ENCODE results near the gene EXOC2. TPM values are rescaled to one million over a fixed set of nuclear protein-coding genes. Genes with fewer than 3 reads are reported as not detected.

Gene EXOC2
- total RNA-seq, 2 donors from 2014 or later: 12.9 to 16.1 TPM

DNA sequence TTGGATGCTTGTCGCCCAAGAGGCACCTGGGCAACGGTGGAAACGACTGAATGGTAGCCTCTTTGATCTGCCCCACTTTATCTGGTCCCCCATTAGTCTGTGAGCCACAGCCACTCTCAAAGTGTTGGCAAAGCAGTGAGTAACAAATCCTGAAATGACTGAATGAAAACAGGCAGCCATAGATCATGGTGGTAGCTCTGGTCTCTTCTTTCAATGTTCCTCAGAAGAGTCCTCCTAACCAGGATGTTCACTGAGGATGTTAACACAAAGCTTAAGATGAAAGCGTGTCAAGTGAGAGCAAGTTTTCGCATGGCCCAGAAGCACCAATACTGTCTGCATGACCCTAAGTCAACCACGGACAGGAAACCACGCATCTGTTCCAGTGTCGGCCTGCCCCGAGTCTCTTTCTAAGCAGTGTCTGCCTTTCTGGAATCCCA, 194.1 kb downstream of the EXOC2 start:
- no peak overlapping the region for H3K27ac ChIP-seq
- DNase-seq (ENCODE audit: low spot score): no peak
- TF ChIP-seq, protein P1, sequence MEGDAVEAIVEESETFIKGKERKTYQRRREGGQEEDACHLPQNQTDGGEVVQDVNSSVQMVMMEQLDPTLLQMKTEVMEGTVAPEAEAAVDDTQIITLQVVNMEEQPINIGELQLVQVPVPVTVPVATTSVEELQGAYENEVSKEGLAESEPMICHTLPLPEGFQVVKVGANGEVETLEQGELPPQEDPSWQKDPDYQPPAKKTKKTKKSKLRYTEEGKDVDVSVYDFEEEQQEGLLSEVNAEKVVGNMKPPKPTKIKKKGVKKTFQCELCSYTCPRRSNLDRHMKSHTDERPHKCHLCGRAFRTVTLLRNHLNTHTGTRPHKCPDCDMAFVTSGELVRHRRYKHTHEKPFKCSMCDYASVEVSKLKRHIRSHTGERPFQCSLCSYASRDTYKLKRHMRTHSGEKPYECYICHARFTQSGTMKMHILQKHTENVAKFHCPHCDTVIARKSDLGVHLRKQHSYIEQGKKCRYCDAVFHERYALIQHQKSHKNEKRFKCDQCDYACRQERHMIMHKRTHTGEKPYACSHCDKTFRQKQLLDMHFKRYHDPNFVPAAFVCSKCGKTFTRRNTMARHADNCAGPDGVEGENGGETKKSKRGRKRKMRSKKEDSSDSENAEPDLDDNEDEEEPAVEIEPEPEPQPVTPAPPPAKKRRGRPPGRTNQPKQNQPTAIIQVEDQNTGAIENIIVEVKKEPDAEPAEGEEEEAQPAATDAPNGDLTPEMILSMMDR (IDR thresholded peaks at IDR 0.05): no peak
- H3K36me3 ChIP-seq: peaks cover 6% of the 10 kb centered on the region
- H3K9me3 ChIP-seq: no peaks in the 10 kb centered on the region
- no peaks in the 10 kb centered on the region for H3K27me3 ChIP-seq
- no peaks in the 10 kb centered on the region for H3K4me1 ChIP-seq
- H3K4me3 ChIP-seq: no peak overlapping the region

DNA sequence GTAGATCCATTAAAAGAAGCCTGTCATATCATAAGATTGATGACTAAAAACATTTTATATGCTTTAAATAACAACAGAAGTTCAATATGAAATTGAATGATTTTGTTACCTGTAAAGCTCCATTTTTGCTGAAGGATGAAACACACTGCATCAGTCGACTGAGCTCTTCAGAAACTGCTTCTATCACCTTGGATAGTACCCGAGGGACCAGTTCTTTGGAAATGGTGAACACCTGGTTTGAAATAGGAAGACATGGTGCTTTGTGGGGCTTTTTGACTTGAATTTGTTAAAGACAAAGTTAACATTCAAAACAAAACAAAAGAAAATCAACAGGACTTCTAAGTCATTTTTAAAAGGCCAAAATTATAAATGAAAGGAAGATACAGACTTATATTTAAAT, 195.7 kb downstream of the EXOC2 start:
- no peak for DNase-seq (ENCODE audit: low spot score)
- no peaks in the 10 kb centered on the region for H3K27me3 ChIP-seq
- H3K27ac ChIP-seq: no peak overlapping the region
- no peaks in the 10 kb centered on the region for H3K9me3 ChIP-seq
- H3K4me1 ChIP-seq: no peaks in the 10 kb centered on the region
- TF ChIP-seq, protein P1 (IDR thresholded peaks at IDR 0.05): no peak
- H3K36me3 ChIP-seq: peaks cover 6% of the 10 kb centered on the region
- H3K4me3 ChIP-seq: no peak overlapping the region

DNA sequence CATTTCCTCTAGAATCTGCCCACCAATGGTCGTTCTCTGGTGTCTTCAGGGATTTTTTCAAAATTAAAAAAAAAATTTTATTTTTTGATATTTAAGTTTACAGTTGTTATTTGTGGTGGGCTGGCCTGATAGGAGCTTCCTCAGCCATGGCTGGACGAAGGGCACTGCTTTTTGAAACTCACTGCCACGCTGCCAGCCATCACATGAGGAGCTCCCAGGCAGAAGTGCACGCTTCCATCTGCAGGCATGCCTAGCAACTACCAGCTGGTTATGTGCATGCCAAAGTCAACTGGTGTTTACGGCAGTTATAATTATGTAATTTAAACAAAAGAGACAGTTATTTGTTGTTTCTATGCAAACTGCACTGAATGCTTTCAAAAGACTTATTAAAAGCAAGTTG, 196.3 kb downstream of the EXOC2 start:
- DNase-seq (ENCODE audit: low spot score): no peak
- H3K36me3 ChIP-seq: peaks cover 6% of the 10 kb centered on the region
- TF ChIP-seq, protein P1 (IDR thresholded peaks at IDR 0.05): no peak

DNA sequence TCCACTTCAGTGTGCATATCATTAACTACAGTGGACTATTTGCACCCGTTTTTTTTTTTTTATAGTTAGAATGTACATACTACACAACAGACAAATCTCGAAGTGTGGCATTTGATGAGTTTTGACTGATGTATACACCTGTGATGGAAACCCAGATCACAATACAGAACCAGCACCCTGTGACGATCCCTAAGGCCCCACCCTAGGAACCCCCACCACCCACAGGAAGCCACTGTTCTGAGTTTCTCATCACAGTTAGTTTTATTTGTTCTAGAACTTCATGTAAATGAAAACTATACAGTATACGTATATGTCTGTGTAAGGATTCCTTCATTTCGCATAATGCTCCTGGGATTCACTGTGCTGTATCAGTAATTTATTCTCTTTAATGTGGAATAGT, 198.5 kb downstream of the EXOC2 start:
- Histone ChIP-seq H3K27ac (no peak overlapping the region), H3K27me3 (no peaks in the 10 kb centered on the region), H3K9me3 (no peaks in the 10 kb centered on the region), H3K36me3 (peaks cover 6% of the 10 kb centered on the region), H3K4me1 (no peaks in the 10 kb centered on the region), H3K4me3 (no peak overlapping the region)
- no peak for DNase-seq (ENCODE audit: low spot score)
- TF ChIP-seq, protein P1 (IDR thresholded peaks at IDR 0.05): no peak

More for the DNA sequence above, 196.3 kb downstream of the EXOC2 start:
- Histone ChIP-seq H3K4me3 (no peak overlapping the region), H3K9me3 (no peaks in the 10 kb centered on the region), H3K27ac (no peak overlapping the region), H3K4me1 (no peaks in the 10 kb centered on the region), H3K27me3 (no peaks in the 10 kb centered on the region)

DNA sequence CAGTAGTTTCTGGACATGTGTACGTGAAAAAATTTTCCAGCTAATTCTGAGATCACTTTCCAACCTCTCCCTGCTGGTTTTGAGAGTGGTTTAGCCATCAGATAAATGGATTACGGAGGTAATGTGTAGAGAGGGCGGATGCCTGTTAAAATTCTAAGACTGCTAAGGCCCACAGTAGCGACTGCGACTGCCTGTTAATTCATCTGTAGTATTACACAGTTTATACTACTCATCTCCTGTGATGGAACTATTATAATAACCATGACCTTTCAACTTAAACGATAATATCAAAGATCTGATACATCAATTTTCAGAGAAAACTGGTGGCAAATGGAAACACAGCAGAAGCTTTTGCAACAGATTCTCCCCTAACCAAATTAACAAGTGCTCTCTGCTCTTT, 199.1 kb downstream of the EXOC2 start:
- no peaks in the 10 kb centered on the region for H3K4me1 ChIP-seq
- peaks cover 10% of the 10 kb centered on the region for H3K36me3 ChIP-seq
- H3K27ac ChIP-seq: no peak overlapping the region

More for the DNA sequence above, 199.1 kb downstream of the EXOC2 start:
- Histone ChIP-seq H3K27me3 (no peaks in the 10 kb centered on the region), H3K9me3 (no peaks in the 10 kb centered on the region), H3K4me3 (no peak overlapping the region)
- no peak for DNase-seq (ENCODE audit: low spot score)
- TF ChIP-seq, protein P1 (IDR thresholded peaks at IDR 0.05): no peak

Data from right atrium auricular region (tissue), 2 donors.